GM19239 (cell line): ENCODE data around the gene RASSF1.
A peak's percentile ranks its signal among the peaks of the same experiment; 100 is the strongest.
"Not testable (repeated sequence)": the region's sequence is repeated elsewhere in the genome, so short reads cannot be mapped to it uniquely, and the experiment has no call there.

Experiments used
- DNase-seq: peaks from one replicate; pipeline ENCODE4 v3.0.0; 2011; ENCODE audit warnings: low spot score; ENCODE audit not compliant: insufficient read length
- FAIRE-seq: peaks from 2 replicates; lab custom pipeline; 2011; peaks lifted over from hg19 to GRCh38; lab: Jason Lieb, UNC

RASSF1 gene

GRCh38 chr3:50312041-50312440 is 28.6 kb downstream of the RASSF1 start:
- not testable (repeated sequence) for DNase-seq, FAIRE-seq

GRCh38 chr3:50304601-50305000 is 36.0 kb downstream of the RASSF1 start:
- no peak for FAIRE-seq
- no peak for DNase-seq

GRCh38 chr3:50303013-50303815 is 37.4 kb downstream of the RASSF1 start, which contains the start of gene HYAL1:
Gene HYAL1 (minus strand): TSS chr3:50303574. CDS start chr3:50302956, 618 bp downstream.
- DNase-seq (no peak), FAIRE-seq (no peak)

DNA sequence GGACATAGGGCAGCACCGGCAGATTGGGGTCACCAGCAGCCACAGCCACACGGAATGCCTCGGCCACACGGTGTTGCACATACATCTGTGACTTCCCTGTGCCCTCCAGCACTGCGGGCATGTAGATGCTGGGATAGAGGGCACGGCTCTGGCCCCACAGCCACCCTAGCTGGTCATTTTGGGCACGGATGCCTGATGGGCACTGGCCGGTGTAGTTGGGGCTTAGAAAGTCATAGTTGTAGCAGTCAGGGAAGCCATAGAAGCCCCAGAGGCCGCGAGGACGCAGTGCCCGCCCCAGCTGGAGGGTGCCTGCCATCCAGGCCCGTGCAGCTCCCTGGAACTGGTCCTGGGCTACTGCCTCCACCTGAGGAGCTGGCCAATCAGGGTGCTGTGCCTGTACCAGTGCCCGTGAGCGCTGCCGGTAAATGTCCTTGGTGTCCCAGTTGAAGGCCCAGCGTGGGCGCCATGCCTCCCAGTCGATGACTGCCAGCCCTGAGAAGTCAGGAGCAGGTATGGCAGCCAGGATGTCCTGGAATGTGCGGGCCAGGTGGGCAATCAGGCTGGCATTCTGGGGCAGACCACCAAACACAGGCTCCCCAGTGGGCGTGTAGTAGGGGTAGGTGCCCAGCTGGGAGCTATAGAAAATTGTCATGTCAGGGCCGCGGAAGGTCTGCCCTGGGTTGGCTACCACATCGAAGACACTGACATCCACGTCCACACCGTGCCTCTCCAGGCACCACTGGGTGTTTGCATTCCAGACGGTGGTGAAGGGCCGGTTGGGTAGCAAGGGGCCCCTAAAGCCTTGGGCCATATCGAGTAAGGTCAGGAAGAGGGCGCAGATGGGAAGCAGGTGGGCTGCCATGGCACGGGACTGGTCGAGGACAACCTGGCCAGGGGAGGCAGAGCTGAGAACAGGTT is 38.3 kb downstream of the RASSF1 start:
- DNase-seq = no peak
- no peak for FAIRE-seq

- FAIRE-seq (no peak), DNase-seq (no peak)
Observed at GRCh38 chr3:50300681-50301254, 39.9 kb downstream of the RASSF1 start.

- DNase-seq (no peak), FAIRE-seq (peak; percentile 31)
Observed at GRCh38 chr3:50299929-50300680, 40.5 kb downstream of the RASSF1 start.

DNA sequence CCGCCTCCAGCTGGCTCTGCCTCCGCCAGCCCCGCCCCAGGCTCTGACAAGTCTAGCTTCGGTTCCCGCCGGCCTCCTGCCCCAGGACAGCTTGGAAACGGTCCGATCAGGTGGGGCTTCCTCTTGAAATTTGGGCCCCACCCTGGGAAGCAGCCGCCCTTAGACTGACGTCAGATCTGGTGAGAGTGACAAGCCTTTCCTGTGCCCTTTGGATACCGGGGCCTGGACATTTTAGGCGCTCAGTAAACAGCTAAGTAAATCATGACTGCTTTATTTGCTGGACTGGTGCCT is 41.1 kb downstream of the RASSF1 start:
- no peak for FAIRE-seq
- DNase-seq = no peak

GRCh38 chr3:50298836-50299637 is 41.6 kb downstream of the RASSF1 start, which contains the start of the genes HYAL3 and NAA80:
Gene HYAL3 (minus strand): TSS chr3:50299405. CDS start chr3:50295602, 3,803 bp downstream.
Gene NAA80 (minus strand): TSS chr3:50299405. CDS start chr3:50297463, 1,942 bp downstream.
- DNase-seq (peak; percentile 88), FAIRE-seq (peak; percentile 99)

GRCh38 chr3:50297896-50298725 is 42.5 kb downstream of the RASSF1 start:
- DNase-seq = no peak
- peak; percentile 14 for FAIRE-seq

- FAIRE-seq (no peak), DNase-seq (no peak)
Observed at GRCh38 chr3:50297384-50297775, 43.3 kb downstream of the RASSF1 start.

DNA sequence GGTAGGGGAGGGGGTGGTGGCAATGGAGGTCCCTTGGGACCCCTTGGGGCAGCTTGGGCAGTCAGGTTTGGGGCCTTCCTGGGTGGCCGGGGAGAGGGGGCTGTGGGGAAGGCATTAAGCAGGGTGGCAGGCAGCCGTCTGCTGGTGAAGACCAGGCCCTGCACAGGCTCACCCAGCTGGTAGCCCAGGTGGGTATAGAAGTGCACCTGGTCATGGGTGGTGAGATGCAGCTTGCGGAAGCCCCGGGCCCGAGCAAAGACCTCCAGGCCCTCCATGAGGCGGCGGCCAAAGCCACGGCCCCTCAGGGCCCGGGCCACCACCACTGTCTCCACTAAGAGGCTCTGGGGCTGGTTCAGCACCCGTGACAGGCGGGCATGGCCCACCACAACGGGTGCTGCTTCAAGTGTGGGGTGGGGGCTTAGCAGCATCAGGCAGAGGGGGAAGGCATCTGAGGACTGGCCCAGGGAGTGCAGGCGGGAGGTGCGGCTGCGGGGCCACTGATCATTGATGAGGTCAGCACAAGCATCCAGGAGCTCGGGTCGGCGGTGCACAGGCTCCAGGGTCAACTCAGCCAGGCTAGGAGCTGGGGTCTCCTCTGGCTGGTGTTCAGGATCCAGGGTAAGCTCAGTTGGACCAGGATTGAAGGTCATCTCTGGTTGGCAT is 43.8 kb downstream of the RASSF1 start:
- DNase-seq = no peak
- FAIRE-seq = no peak

DNA sequence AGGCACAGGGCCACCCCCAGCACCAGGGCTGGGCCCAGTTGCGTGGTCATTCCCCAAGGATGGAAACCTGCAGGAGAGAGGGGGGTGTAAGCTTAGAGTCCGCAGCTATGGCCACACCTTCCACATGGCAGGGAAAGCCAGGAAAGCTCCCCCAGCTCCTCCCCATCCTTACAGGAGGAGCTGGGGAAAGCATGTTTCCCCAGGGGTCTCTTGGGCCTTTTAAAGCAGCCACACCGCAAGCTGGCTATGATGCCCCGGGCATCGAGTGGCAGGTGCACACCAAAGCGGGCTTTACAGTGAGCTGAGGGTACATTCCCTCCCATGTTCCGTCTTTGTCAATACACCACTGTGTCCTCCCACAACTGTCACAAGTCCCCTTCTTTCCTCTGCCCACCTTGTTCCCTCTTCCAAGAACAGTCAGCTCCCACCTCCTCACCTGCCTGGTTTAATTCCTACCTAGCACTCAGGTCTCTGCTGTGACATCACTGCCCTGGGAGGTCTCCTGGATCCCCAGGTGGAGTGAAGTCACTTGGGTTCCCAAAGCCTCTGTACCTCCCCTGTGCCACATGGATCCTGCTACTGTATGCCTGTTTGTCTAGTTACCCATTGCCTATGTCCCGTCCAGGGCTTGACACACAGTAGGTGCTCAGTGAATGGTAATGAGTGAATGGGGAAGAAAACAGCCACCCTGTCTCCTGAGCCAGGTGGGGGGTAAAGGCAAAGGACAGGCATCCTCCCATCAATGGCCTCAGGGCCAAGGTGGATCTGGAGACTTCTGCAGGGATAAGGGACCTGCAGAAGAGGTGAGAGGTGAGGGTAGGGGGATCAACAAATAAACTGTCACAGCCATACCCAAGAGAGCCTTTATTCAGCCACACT is 44.8 kb downstream of the RASSF1 start:
- no peak for DNase-seq
- no peak for FAIRE-seq

- no peak for DNase-seq
- FAIRE-seq = no peak
Observed at GRCh38 chr3:50294492-50295403, 45.9 kb downstream of the RASSF1 start.

DNA sequence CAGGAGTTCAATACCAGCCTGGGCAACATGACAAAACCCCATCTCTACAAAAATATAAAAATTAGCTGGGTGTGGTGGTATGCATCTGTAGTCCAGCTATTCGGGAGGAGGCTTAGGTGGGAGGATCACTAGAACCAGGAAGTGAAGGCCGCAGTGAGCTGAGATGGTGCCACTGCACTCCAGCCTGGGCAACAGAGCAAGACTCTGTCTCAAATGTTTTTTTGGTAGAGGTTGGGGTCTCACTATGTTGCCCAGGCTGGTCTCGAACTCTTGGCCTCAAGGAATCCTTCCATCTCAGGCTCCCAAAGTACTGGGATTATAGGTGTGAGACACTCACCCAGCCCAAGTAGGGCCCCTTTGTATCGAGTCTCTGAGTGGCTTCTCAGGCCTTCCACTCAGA is 46.5 kb downstream of the RASSF1 start:
- FAIRE-seq = no peak
- DNase-seq = no peak

- peak; percentile 35 for FAIRE-seq
- no peak for DNase-seq
Observed at GRCh38 chr3:50293079-50293801, 47.4 kb downstream of the RASSF1 start.
